KMS-11 (cell line): Measurements from ENCODE around the gene LDLR.

Source experiments
- H2AFZ ChIP-seq: fragments of 200-600 bp; sonication (generic); 2 replicates; pipeline ENCODE4 v1.6.1; 2016; ENCODE audit warnings: antibody characterized with exemption, mixed run types, low read depth
- H3K27ac ChIP-seq: fragments of 200-600 bp; sonication (generic); 2 replicates; pipeline ENCODE4 v1.6.1; 2016; ENCODE audit warnings: mild to moderate bottlenecking, mixed run types
- H3K27me3 ChIP-seq: fragments of 200-600 bp; sonication (generic); 2 replicates; pipeline ENCODE4 v1.6.1; 2017; ENCODE audit warnings: mild to moderate bottlenecking, low read depth, mixed run types, moderate library complexity; ENCODE audit not compliant: insufficient read depth
- H3K36me3 ChIP-seq: fragments of 200-600 bp; sonication (generic); 2 replicates; pipeline ENCODE4 v1.6.1; 2017; ENCODE audit warnings: mild to moderate bottlenecking, mixed run types; ENCODE audit not compliant: insufficient read depth
- H3K4me1 ChIP-seq: fragments of 200-600 bp; sonication (generic); 2 replicates; pipeline ENCODE4 v1.6.1; 2016; ENCODE audit warnings: mild to moderate bottlenecking, low read depth, mixed run types; ENCODE audit not compliant: poor library complexity, severe bottlenecking
- H3K4me2 ChIP-seq: fragments of 200-600 bp; sonication (generic); 2 replicates; pipeline ENCODE4 v1.7.0; 2016; ENCODE audit warnings: mild to moderate bottlenecking, mixed run types
- H3K4me3 ChIP-seq: fragments of 200-600 bp; sonication (generic); IDR thresholded peaks from 2 replicates; pipeline ENCODE4 v1.6.1; 2017; ENCODE audit warnings: low read depth, low read length, mixed read lengths; ENCODE audit not compliant: insufficient read depth
- H3K79me2 ChIP-seq: fragments of 200-600 bp; sonication (generic); 2 replicates; pipeline ENCODE4 v1.6.1; 2016; ENCODE audit warnings: low read depth, mixed run types; ENCODE audit not compliant: insufficient read depth
- H3K9ac ChIP-seq: fragments of 200-600 bp; sonication (generic); 2 replicates; pipeline ENCODE4 v1.6.1; 2016; ENCODE audit warnings: mild to moderate bottlenecking, mixed run types
- H4K20me1 ChIP-seq: fragments of 200-600 bp; sonication (generic); 2 replicates; pipeline ENCODE4 v1.6.1; 2016; ENCODE audit warnings: mild to moderate bottlenecking, mixed run types; ENCODE audit not compliant: insufficient read depth
- CTCF ChIP-seq: fragments of 200-600 bp; sonication (generic); conservative IDR thresholded peaks from 2 replicates; pipeline ENCODE4 v1.6.1; 2017; ENCODE audit warnings: low read depth, mild to moderate bottlenecking, antibody characterized with exemption, low read length, moderate library complexity, mixed read lengths

The LDLR gene

GRCh38 chr19:11169896-11170678 lies 80.8 kb downstream of the LDLR start:
- Histone ChIP-seq H3K9ac (no peak overlapping the region), H3K4me1 (no peaks in the 10 kb centered on the region), H3K36me3 (no peaks in the 10 kb centered on the region)

GRCh38 chr19:11171144-11171543 lies 81.9 kb downstream of the LDLR start:
- Histone ChIP-seq H3K27me3 (no peaks in the 10 kb centered on the region), H4K20me1 (no peaks in the 10 kb centered on the region), H3K36me3 (no peaks in the 10 kb centered on the region), H3K79me2 (no peaks in the 10 kb centered on the region), H3K4me1 (no peaks in the 10 kb centered on the region), H2AFZ (no peak overlapping the region), H3K9ac (no peak overlapping the region), H3K27ac (no peak overlapping the region), H3K4me3 (no peak overlapping the region), H3K4me2 (no peak overlapping the region)
- no peak for TF ChIP-seq CTCF

More at GRCh38 chr19:11169896-11170678, 80.8 kb downstream of the LDLR start:
- Histone ChIP-seq H2AFZ (no peak overlapping the region), H3K4me2 (no peak overlapping the region), H3K79me2 (no peaks in the 10 kb centered on the region), H3K27ac (no peak overlapping the region), H4K20me1 (no peaks in the 10 kb centered on the region), H3K4me3 (no peak overlapping the region), H3K27me3 (no peaks in the 10 kb centered on the region)
- no peak for TF ChIP-seq CTCF

- Histone ChIP-seq H3K4me3 (no peak overlapping the region), H3K4me2 (no peak overlapping the region), H3K27ac (no peak overlapping the region), H3K4me1 (no peaks in the 10 kb centered on the region), H3K9ac (no peak overlapping the region), H4K20me1 (no peaks in the 10 kb centered on the region), H2AFZ (no peak overlapping the region), H3K36me3 (no peaks in the 10 kb centered on the region), H3K79me2 (no peaks in the 10 kb centered on the region), H3K27me3 (no peaks in the 10 kb centered on the region)
- TF ChIP-seq CTCF, result no peak
These were observed 83.3 kb downstream of the LDLR start for GRCh38 chr19:11172576-11172975.

- no peak for TF ChIP-seq CTCF
These were observed 84.4 kb downstream of the LDLR start for GRCh38 chr19:11173516-11174155.

More at GRCh38 chr19:11173516-11174155, 84.4 kb downstream of the LDLR start:
- Histone ChIP-seq H3K27ac (no peak overlapping the region), H3K4me3 (no peak overlapping the region), H4K20me1 (no peaks in the 10 kb centered on the region), H3K9ac (no peak overlapping the region), H2AFZ (no peak overlapping the region), H3K36me3 (no peaks in the 10 kb centered on the region), H3K4me1 (no peaks in the 10 kb centered on the region), H3K27me3 (no peaks in the 10 kb centered on the region), H3K79me2 (no peaks in the 10 kb centered on the region), H3K4me2 (no peak overlapping the region)
